Neural cell (in vitro differentiated cells): ENCODE results near the gene GRID1.

ENCODE experiments used
- CTCF ChIP-seq: fragments of 450-650 bp; IDR thresholded peaks from 2 replicates; pipeline ENCODE4 v1.5.1; 2014; ENCODE audit warnings: antibody characterized with exemption, mild to moderate bottlenecking, moderate library complexity; ENCODE audit not compliant: poor library complexity, severe bottlenecking
- EZH2 ChIP-seq: fragments of 200-600, 300-800 bp; shearing (Covaris generic), sonication (generic); IDR thresholded peaks from 2 replicates; pipeline ENCODE4 v1.6.1; 2014; ENCODE audit warnings: antibody characterized with exemption, low read length, borderline replicate concordance, mild to moderate bottlenecking; ENCODE audit not compliant: insufficient read depth, poor library complexity, severe bottlenecking

- TF ChIP-seq CTCF (no peak), EZH2 (no peak)
These were observed 353.0 kb downstream of the GRID1 start for GRCh38 chr10:86013568-86013967.
